GM04503 (cell line): ENCODE results near the gene VDR.
"Not testable (repeated sequence)": the region's sequence is repeated elsewhere in the genome, so short reads cannot be mapped to it uniquely, and the experiment has no call there.

Source experiments
- DNase-seq: peaks from one replicate; pipeline ENCODE4 v3.0.0-alpha.2; 2012; ENCODE audit warnings: low read depth

VDR gene

GRCh38 chr12:47828008-47828975 lies 76.5 kb downstream of the VDR start:
- no peak for DNase-seq

DNA sequence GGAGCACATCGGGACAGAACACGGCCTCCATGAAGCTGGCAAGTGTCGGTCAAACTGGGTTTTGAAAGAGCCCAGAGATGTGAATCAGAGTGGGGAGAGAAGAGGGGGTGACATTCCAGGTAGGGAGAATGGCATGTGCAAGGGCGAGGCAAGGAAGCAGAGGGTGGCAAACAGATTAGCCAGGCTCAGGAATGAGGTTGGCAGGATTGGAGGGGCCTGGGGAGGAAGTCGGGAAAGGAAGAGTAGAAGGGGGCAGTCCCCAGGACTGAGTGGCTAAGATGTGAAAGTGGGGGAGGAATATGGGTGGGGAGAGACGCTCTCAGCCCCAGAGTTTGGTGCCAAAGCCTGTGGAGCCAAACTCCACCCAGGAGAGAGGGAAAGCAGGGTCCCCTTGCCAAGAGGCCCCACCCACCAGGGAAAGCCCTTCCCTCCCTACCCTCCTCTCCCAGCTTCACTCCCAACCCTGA lies 79.6 kb downstream of the VDR start:
- DNase-seq = no peak

DNA sequence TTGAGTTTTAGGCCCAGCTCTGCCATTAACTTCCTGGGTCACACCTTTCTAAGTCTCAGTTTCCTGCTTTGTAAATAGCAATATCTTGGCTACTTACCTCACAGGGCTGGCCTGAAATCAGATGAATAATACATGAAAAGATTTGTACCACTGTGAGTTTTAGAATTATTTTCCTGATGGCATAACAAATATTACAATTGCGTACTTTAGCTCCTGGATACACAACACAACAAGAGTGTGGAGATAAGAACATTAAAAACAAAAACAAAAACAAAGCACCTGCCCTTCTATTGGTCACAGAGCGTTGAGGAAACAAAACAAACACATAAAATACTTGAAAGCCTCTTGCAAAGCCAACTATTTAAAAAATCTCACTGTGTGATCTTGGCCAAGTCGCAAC lies 80.2 kb downstream of the VDR start:
- no peak for DNase-seq

DNA sequence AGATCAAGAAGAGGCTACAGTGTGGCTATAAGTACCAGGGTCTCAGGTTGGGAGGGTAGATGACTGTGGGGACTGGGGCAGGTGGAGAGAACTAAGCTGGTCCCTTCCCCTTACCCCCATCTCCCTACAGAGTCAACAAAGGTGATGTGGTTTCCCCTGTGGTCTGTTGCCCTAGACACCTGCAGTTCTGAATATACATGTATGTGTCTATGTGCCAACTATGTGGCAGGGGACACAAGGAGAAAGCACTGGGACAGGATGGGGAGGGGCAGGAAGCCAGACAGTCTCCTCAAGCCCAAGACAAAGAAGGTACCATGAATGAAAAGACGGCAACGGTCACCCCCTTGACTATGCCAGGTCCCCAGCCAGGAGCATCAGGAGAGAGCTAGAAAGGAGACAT lies 80.6 kb downstream of the VDR start:
- DNase-seq = no peak

DNA sequence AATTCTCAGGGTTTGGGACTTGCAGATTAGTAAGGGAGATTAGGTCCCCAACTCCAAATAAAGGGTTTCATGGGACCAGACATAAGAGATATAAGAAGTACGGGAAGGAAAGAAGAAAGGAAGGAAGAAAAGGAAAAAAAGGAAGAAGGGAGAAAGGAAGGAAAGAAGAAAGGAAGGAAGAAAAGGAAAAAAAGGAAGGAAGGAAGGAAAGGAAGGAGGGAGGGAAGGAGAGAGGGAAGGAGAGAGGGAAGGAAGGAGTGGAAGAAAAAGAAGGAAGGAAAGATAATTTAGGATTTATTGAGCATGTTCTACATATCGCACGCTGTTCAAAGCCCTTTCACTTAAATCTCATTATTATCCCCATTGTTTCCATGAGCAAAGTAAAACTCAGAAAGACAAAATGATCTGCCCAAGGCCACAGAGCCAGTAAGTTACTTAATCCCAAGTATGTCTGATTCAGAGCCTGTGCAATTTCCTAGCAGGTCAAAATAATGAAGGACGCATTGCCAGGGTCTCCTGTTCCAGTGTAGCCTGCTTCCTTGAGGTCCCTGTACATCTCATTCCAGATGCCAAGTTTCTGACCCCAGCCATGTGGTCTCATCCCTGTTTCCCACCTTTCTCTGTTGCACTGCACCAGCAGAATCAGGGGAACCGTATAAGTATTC lies 81.2 kb downstream of the VDR start:
- no peak for DNase-seq

DNA sequence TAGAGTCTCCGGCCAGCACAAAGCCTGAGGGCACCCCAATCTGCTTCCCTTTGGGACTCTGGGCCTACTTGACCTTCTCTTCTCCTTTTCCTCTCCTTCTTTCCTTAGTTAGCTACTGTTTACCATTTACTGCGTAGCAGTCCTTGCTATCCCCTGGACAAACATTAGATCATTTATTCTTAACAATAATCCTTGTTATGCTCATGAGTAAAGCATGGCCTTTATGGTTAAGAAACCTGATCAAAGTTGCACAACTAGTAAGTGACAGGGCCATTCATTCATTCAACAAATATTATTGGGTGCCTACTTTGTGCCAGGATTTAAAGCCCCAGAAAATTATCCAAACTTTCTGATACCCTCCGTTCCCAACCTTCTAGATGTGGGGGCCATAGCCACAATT lies 81.9 kb downstream of the VDR start:
- DNase-seq = no peak

- DNase-seq = no peak
Observed at GRCh38 chr12:47822401-47822800, 82.4 kb downstream of the VDR start.

- DNase-seq = no peak
Observed at GRCh38 chr12:47821346-47821706, 83.5 kb downstream of the VDR start.

GRCh38 chr12:47820631-47821345 lies 84.0 kb downstream of the VDR start:
- peak; percentile 94 for DNase-seq

DNA sequence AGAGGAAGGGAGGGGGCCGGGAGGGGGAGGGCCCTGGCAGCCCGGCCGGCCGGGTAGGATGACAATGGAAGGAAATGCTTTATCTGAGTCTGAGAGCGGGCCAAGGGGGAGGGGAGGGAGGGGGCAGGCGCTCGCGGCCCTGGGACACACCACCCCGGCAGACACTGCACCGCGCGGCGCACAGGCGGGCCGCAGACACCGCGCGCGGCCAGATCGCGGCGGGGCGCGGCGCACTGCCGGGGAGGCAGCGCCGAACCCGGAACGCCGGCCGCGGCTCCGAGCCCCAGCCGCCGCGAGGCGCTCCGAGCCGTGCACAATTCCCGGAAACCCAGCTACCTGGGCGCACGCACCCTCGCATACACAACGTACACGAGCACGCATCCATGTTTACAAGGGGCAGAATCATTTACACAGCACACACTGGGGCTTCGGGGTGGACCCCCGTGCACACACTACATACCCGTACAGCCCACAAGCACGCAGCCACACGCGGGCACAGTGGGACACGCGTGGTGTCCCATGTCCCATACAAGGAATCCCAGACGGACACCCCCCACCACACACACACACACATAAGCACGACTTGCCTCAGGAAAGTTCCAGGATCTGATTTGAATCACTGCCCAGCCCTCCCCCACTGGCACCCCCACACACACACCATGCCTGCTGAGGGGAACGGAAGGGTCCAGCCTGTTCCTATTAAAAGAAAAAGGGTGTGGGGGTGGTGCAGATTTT lies 84.7 kb downstream of the VDR start, which contains the start of gene HDAC7:
Gene HDAC7 (minus strand): TSS at position 8 of the 735 bp plus-strand sequence. CDS start 118 bp downstream, outside the sequence.
- peak; percentile 53 for DNase-seq

GRCh38 chr12:47819138-47819895 lies 85.5 kb downstream of the VDR start:
- DNase-seq = no peak

DNA sequence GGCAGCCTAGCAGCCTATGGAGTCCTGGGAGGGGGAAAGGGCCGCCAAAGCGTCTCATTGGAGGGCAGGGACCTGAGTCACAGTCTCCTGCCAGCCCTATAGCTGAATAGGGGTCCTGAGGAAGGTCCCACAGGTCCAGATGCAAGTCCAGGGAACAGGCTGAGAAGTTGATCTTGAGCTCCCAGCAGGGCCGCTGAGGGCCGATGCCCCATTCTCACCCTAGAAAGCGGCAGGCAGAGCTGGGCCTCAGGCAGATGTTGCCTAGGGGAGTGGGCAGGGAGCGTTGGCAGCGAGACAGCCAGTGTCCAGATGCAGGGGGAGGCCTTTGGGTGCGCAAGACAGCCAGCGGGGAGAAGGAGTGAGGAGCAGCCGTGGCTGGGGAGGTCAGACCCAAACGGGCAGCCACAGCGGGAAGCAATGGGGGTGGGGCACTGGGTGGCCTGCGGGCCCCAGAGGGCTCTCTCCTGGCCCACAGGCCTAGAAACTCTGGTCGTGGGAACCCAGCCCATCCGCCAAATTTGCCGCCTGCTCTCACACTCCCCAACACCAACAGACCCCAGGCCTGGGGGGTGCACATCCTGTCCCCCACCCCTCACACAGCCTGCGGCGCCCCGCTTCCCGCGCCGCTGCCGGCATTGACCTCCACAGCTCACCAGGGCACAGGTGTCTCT lies 86.2 kb downstream of the VDR start:
- DNase-seq = no peak

DNA sequence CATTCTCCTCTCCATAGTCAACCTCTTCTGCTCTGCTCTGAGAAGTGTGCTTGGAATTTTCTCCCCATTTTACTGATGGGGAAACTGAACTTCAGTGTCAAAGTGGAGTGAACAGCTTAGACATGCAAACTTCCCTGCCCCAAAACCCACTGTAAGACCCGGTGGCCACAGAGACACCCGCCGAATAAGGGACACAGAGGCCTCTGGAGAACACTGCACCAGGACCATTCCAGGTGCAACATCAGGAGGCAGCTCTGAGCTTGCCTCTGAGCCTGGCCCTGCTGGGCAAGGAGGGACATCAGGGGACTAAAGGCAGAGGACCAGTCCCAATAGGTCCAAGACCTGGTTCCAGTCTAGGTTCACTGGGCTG lies 86.8 kb downstream of the VDR start:
- DNase-seq = no peak

DNA sequence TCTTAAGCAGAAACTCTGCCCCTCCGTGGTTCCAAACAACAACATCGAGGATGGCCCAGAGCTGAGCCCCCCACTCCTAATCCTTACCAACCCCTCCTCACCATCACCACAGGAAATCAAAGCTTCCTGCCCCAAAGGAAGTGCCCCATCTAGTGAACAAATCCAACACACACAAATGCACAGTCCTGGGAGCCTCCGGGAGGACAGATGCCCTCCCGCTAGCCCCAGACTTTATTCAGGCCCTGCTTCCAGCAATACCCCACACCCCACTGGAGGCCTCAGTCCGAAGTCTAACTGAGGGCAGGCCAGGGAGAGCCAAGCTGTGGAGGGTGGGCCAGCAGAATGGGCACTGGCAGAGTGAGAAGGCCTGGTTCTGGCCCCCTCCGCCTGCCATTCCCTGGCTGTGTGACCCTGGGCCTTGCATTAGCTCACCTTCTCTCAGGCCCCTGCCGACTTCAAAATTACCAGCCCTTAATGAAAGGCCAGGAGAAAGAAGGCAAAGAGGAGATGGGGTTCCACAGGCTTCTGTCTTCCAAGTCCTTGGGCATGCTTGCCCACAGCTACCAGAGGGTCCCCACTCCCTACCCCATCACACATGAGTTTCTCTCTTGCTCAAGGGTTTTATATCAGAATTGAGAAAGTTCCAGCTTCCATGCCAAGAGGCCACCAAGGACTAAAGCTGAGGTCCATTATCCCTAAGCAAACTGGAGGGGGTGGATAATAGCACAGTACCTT lies 87.4 kb downstream of the VDR start:
- DNase-seq = no peak

DNA sequence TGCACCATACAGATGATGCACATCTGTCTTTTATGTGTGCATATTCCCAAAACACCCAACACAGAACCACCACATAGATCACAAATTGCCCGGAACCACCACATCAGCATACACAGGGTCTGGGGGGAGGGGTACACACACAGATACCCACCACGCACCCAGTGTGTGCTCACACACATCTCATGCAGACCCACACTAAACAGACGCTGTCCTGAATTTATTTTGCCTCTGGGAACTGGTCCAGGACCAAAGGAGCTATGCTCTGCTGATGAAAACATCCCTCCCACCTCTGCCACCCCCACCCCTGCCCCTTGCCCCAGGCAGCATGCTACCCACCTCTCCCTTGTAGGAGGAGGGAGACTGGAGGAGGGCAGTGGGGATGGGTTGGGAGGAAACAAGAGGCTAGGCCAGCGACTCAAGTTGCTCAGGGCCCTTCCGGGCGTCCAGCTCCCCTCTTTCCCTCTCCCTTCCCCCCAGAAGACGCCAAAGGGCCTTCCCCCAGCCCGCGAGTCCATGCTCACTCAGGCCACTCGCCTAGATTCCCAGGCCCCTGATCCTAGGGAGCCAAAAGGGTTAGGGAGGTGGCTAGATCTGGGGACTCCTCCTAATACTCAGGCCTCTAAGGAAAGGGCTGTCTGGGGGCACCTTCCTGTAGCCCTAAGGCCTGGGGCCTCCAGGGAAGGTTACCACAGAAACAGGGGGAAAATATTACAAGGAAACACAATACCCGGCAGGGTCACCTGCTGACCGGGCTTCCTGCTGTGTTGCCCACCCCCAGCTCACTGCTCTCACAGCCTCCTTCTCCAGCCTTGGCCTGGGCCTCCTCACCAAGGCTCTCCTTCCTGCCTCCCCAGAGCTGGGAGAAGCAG lies 88.2 kb downstream of the VDR start:
- no peak for DNase-seq

DNA sequence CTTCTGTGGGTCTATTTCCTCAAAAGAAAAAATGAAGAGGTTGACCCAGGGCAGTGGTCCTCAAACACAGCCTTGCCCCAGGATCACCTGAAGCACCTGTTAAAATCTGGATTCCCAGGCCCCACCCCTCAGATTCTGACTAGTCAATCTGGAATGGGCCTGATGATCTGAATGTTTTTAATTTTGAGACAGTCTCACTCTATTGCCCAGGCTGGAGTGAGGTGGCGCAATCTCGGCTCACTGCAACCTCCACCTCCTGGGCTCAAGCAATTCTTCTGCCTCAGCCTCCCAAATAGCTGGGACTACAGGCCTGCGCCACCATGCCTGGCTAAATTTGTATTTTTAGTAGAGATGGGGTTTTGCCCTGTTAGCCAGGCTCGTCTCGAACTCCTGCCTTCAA lies 89.3 kb downstream of the VDR start:
- not testable (repeated sequence) for DNase-seq

- no peak for DNase-seq
Observed at GRCh38 chr12:47814539-47815170, 90.1 kb downstream of the VDR start.

DNA sequence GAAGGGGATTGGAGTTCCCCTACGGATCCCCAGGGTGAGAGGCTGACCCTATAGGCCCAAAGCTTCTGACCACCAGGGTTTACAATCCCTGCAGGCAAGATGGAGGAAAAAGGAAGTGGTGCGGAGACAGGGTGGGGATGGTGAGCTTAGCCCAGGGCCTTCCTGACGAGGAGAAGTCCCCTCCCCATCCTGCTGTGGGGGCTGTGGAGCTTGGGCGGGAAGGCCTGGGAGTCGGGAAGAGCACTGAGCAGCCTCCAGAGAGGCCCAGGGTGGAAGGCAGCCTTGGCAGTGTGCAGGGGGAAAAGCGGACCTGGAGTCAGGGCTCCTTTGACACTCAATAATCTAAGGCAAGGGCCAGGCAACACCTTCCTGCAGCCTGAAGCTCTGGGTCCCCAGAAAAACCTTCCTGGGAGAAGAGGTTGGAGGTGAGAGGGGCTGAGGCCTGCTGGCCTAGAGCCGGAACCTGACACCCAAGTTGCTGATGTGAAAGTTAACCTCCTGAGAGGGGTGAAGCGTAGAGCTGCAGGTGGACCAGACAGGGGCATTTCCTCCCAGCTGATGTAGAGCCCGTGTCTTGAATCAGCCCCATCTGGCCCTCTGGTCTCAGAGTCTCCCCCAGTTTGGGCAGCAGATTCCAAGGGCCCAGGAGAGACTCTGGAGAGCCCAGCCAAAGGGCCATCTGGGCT lies 91.1 kb downstream of the VDR start:
- no peak for DNase-seq
